HL-60 (cell line): ENCODE measurements around the gene GFAP.

ENCODE experiments used
- DNase-seq, 2 experiments: peaks; one replicate each; pipeline ENCODE4 v3.0.0-alpha.2; 2010 to 2020; ENCODE audit warnings: low read depth in 1 of 2, low spot score in 1 of 2
- H3K27ac ChIP-seq: fragments of 250-450 bp; sonication (Bioruptor Pico); replicated peaks from 2 replicates; pipeline ENCODE4 v1.5.1; 2020; ENCODE audit warnings: mild to moderate bottlenecking, moderate library complexity
- H3K27me3 ChIP-seq: fragments of 250-450 bp; sonication (Bioruptor Pico); 2 replicates; pipeline ENCODE4 v1.5.1; 2021; ENCODE audit warnings: mild to moderate bottlenecking, moderate library complexity; ENCODE audit not compliant: insufficient read depth, poor library complexity, severe bottlenecking
- H3K4me3 ChIP-seq: replicated peaks from 2 replicates; pipeline ENCODE4 v1.5.1; 2011; ENCODE audit warnings: mild to moderate bottlenecking, control low read depth, low read length; ENCODE audit not compliant: insufficient read depth
- CTCF ChIP-seq: IDR thresholded peaks from one replicate; pipeline ENCODE4 v1.5.1; 2011; ENCODE audit warnings: low read length, control low read depth, inconsistent platforms; ENCODE audit not compliant: insufficient read depth
- GABPA ChIP-seq: IDR thresholded peaks from 2 replicates; pipeline ENCODE4 v1.6.1; 2012; ENCODE audit warnings: low read depth
- POLR2AphosphoS5 ChIP-seq: IDR thresholded peaks from 2 replicates; pipeline ENCODE4 v1.6.1; 2012; ENCODE audit warnings: low read depth
- REST ChIP-seq: IDR thresholded peaks from 2 replicates; pipeline ENCODE4 v1.6.1; 2012; ENCODE audit warnings: low read depth; ENCODE audit not compliant: insufficient replicate concordance
- SPI1 ChIP-seq: IDR thresholded peaks from 2 replicates; pipeline ENCODE4 v1.6.1; 2012; ENCODE audit warnings: low read depth, mild to moderate bottlenecking, borderline replicate concordance

GFAP gene

GRCh38 chr17:44900894-44901293 is 14.4 kb downstream of the GFAP start:
- H3K27ac ChIP-seq = peak overlapping the region; percentile 100
- no peak for TF ChIP-seq CTCF
- TF ChIP-seq REST = no peak
- no peak overlapping the region for H3K4me3 ChIP-seq
- DNase-seq = peak; percentile 35 to 43
- no peaks in the 10 kb centered on the region for H3K27me3 ChIP-seq

- TF ChIP-seq CTCF (no peak), REST (peak; percentile 57), GABPA (peak; percentile 91; the same call in 1 of the 2 replicates), POLR2AphosphoS5 (peak; percentile 93; the same call in 1 of the 2 replicates)
- Histone ChIP-seq H3K27me3 (no peaks in the 10 kb centered on the region), H3K4me3 (peak within 1 kb of the TSS; percentile 82), H3K27ac (peak within 1 kb of the TSS; percentile 100)
- DNase-seq = peak; percentile 86 to 90
These were observed 16.1 kb downstream of the GFAP start, which contains the start of gene EFTUD2 for GRCh38 chr17:44899074-44899782. TSS of gene EFTUD2 (minus strand) at chr17:44899445. CDS start at chr17:44894521, 4,924 bp downstream.

GRCh38 chr17:44898768-44899073 is 16.6 kb downstream of the GFAP start:
- Histone ChIP-seq H3K27me3 (no peaks in the 10 kb centered on the region), H3K4me3 (peak overlapping the region; percentile 82), H3K27ac (peak overlapping the region; percentile 100)
- peak in 1 of 2 experiments; percentile 91 for DNase-seq
- no peak; the same call in 1 of the 2 replicates for TF ChIP-seq GABPA
- TF ChIP-seq SPI1 = peak; percentile 94

GRCh38 chr17:44894642-44895041 is 20.7 kb downstream of the GFAP start:
- no peak for TF ChIP-seq SPI1
- no peak for TF ChIP-seq CTCF
- no peak for TF ChIP-seq GABPA
- TF ChIP-seq POLR2AphosphoS5 = no peak
- no peak for TF ChIP-seq REST
- no peaks in the 10 kb centered on the region for H3K27me3 ChIP-seq

More at GRCh38 chr17:44894642-44895041, 20.7 kb downstream of the GFAP start:
- Histone ChIP-seq H3K4me3 (no peak overlapping the region), H3K27ac (no peak overlapping the region)
- no peak for DNase-seq
